Neural cell (in vitro differentiated cells): ENCODE results near the gene GTF2H1. TPM values are rescaled to one million over a fixed set of nuclear protein-coding genes. Genes with fewer than 3 reads are reported as not detected.

Source experiments
- H2AFZ ChIP-seq: fragments of 200-600, 300-800 bp; sonication (generic), shearing (Covaris generic); 2 replicates; pipeline ENCODE4 v1.6.0; 2014; ENCODE audit warnings: low read depth, mild to moderate bottlenecking, antibody characterized with exemption, low read length, moderate library complexity
- H3F3A ChIP-seq: fragments of 200-600 bp; shearing (Covaris generic); 2 replicates; pipeline ENCODE4 v1.6.1; 2016; ENCODE audit warnings: mild to moderate bottlenecking, moderate library complexity, mixed read lengths, antibody characterized with exemption, low read length; ENCODE audit not compliant: insufficient read depth, poor library complexity, severe bottlenecking
- H3K27ac ChIP-seq: fragments of 200-600, 300-800 bp; sonication (generic), shearing (Covaris generic); 2 replicates; pipeline ENCODE4 v1.5.1; 2014; ENCODE audit warnings: mild to moderate bottlenecking, low read length, moderate library complexity
- H3K27me3 ChIP-seq: fragments of 300-800, 200-600 bp; sonication (generic), shearing (Covaris generic); 2 replicates; pipeline ENCODE4 v1.6.0; 2014; ENCODE audit warnings: mild to moderate bottlenecking, low read depth, low read length, moderate library complexity; ENCODE audit not compliant: insufficient read depth
- H3K36me3 ChIP-seq: fragments of 300-800, 200-600 bp; sonication (generic), shearing (Covaris generic); 2 replicates; pipeline ENCODE4 v1.5.1; 2014; ENCODE audit warnings: mild to moderate bottlenecking, antibody characterized with exemption, low read length, moderate library complexity; ENCODE audit not compliant: insufficient read depth
- H3K4me2 ChIP-seq: fragments of 300-800, 200-600 bp; sonication (generic), shearing (Covaris generic); 2 replicates; pipeline ENCODE4 v1.6.0; 2014; ENCODE audit warnings: mild to moderate bottlenecking, low read length
- H3K4me3 ChIP-seq: fragments of 300-800, 200-600 bp; sonication (generic), shearing (Covaris generic); 2 replicates; pipeline ENCODE4 v1.5.1; 2014; ENCODE audit warnings: mild to moderate bottlenecking, low read length, moderate library complexity
- H3K79me2 ChIP-seq: fragments of 200-600 bp; shearing (Covaris generic); replicated peaks from 2 replicates; pipeline ENCODE4 v1.6.0; 2014; ENCODE audit warnings: mild to moderate bottlenecking, low read length, moderate library complexity; ENCODE audit not compliant: insufficient read depth
- H3K9ac ChIP-seq: fragments of 300-800, 200-600 bp; sonication (generic), shearing (Covaris generic); 2 replicates; pipeline ENCODE4 v1.6.1; 2016; ENCODE audit warnings: mild to moderate bottlenecking, low read length, mixed read lengths
- H3K9me2 ChIP-seq: fragments of 200-600 bp; shearing (Covaris generic); 2 replicates; pipeline ENCODE4 v1.6.1; 2016; ENCODE audit warnings: mild to moderate bottlenecking, low read length, mixed read lengths; ENCODE audit not compliant: insufficient read depth
- H3K9me3 ChIP-seq: fragments of 200-600, 300-800 bp; sonication (generic), shearing (Covaris generic); 2 replicates; pipeline ENCODE4 v1.6.1; 2016; ENCODE audit warnings: mild to moderate bottlenecking, mixed run types, low read length, moderate library complexity, mixed read lengths
- H4K20me1 ChIP-seq: fragments of 200-600 bp; shearing (Covaris generic); 2 replicates; pipeline ENCODE4 v1.6.1; 2016; ENCODE audit warnings: mild to moderate bottlenecking, mixed run types; ENCODE audit not compliant: insufficient read depth
- CTCF ChIP-seq: fragments of 450-650 bp; IDR thresholded peaks from 2 replicates; pipeline ENCODE4 v1.5.1; 2014; ENCODE audit warnings: antibody characterized with exemption, mild to moderate bottlenecking, moderate library complexity; ENCODE audit not compliant: poor library complexity, severe bottlenecking
- EP300 ChIP-seq: fragments of 450-650 bp; conservative IDR thresholded peaks from 2 replicates; pipeline ENCODE4 v1.6.1; 2014; ENCODE audit warnings: antibody characterized with exemption, mild to moderate bottlenecking, moderate library complexity; ENCODE audit not compliant: poor library complexity, severe bottlenecking
- EZH2 ChIP-seq: fragments of 200-600, 300-800 bp; shearing (Covaris generic), sonication (generic); IDR thresholded peaks from 2 replicates; pipeline ENCODE4 v1.6.1; 2014; ENCODE audit warnings: antibody characterized with exemption, low read length, borderline replicate concordance, mild to moderate bottlenecking; ENCODE audit not compliant: insufficient read depth, poor library complexity, severe bottlenecking
- POLR2AphosphoS5 ChIP-seq: IDR thresholded peaks from 2 replicates; pipeline ENCODE4 v1.6.1; 2012
- RAD21 ChIP-seq: fragments of 450-650 bp; conservative IDR thresholded peaks from 2 replicates; pipeline ENCODE4 v1.6.1; 2014; ENCODE audit warnings: antibody characterized with exemption, mild to moderate bottlenecking, moderate library complexity
- REST ChIP-seq: IDR thresholded peaks from 2 replicates; pipeline ENCODE4 v1.6.1; 2012; ENCODE audit warnings: borderline replicate concordance
- polyA plus RNA-seq: library from polyadenylated mRNA; depleted of rRNA; stranded (reverse); fragments of >200 nt; gene quantifications from 2 replicates; pipeline ENCODE4 v1.2.3, GENCODE V29; 2014

GTF2H1 gene
- polyA plus RNA-seq, 1 donor from 2014 or later = 109 TPM

DNA sequence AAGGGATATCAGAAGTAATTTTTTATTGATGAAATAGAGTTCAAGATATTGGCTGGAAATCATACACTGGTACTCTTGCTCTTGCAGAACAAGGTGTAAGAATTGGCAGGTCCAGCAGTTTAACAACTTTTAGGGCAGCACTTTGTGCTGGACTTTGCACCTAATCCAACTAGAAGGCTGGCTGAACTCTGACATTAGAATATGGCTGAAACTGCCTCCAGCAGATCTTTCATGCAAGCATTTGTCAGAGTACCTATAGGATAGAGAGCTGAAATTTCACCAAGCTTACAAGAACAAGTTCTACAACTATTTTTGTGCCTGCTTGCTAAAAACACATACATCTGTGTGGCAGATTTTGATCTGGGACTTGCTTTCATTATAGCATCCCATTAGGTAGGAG, 17.6 kb upstream of the GTF2H1 start:
- H2AFZ ChIP-seq = no peak overlapping the region
- H3K4me3 ChIP-seq = no peak overlapping the region
- H3K79me2 ChIP-seq = no peaks in the 10 kb centered on the region
- H3K36me3 ChIP-seq = peaks cover 6% of the 10 kb centered on the region
- no peaks in the 10 kb centered on the region for H3K9me2 ChIP-seq
- no peaks in the 10 kb centered on the region for H3F3A ChIP-seq
- no peak overlapping the region for H3K27ac ChIP-seq
- H3K9ac ChIP-seq = no peak overlapping the region
- no peaks in the 10 kb centered on the region for H3K9me3 ChIP-seq
- TF ChIP-seq EZH2 (no peak), EP300 (no peak), CTCF (no peak)
- no peaks in the 10 kb centered on the region for H3K27me3 ChIP-seq
- H4K20me1 ChIP-seq = no peaks in the 10 kb centered on the region
- H3K4me2 ChIP-seq = no peak overlapping the region

DNA sequence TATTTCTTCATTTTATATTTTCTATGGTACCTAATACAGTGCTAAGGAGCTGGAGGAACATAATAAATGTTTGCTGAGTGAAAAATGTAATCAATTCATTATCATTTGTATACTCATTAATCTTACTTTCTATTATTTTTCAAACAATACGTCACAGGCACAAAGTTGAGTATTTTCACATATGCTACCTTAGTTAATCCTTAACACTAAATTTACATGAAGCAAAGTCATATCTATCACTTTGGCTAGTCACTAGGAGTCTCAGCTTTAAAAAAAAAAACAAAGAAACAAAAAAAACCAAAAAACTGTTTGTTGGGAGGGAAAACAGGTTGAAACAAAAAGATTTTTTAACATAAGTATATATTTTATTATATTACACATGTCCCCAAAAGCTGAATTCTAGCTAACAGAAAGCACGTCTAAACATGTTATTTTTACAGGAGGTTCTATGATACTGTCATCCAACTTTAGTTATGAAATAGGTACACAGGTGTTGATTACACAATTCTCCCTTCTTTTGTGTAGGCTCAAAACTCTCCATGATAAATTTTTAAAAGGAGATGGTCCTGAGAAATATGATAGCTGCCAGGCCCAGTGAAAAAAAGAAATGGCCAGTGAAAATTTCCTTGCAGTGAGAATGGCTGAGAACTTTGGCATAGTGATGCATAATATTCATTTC, 14.8 kb upstream of the GTF2H1 start:
- Histone ChIP-seq H3F3A (no peaks in the 10 kb centered on the region), H3K9me3 (no peaks in the 10 kb centered on the region), H2AFZ (no peak overlapping the region), H3K79me2 (no peaks in the 10 kb centered on the region), H4K20me1 (no peaks in the 10 kb centered on the region), H3K4me2 (no peak overlapping the region), H3K27ac (no peak overlapping the region), H3K4me3 (no peak overlapping the region), H3K9me2 (no peaks in the 10 kb centered on the region), H3K36me3 (peaks cover 6% of the 10 kb centered on the region), H3K9ac (no peak overlapping the region), H3K27me3 (no peaks in the 10 kb centered on the region)
- TF ChIP-seq CTCF (no peak), POLR2AphosphoS5 (no peak), RAD21 (no peak), REST (no peak)
